Liver (tissue), 9 donors: ENCODE results near the gene C1orf94. TPM values are rescaled to one million over a fixed set of nuclear protein-coding genes. Genes with fewer than 3 reads are reported as not detected.

Source experiments
- DNase-seq: peaks from one replicate; pipeline ENCODE4 v3.0.0-alpha.2; 2017; ENCODE audit warnings: low spot score
- H3K27ac ChIP-seq, 2 donors: one replicate each; pipeline ENCODE4 v1.7.0; 2013; ENCODE audit warnings: inconsistent platforms in 2 of 2, low read length in 2 of 2, control low read depth in 1 of 2, low read depth in 1 of 2, mild to moderate bottlenecking in 1 of 2
- H3K27me3 ChIP-seq, 4 donors: one replicate each; pipeline versions ENCODE4 v1.6.1 to v1.7.0; 2013; ENCODE audit warnings: low read length in 3 of 4, inconsistent platforms in 1 of 4, mild to moderate bottlenecking in 1 of 4, moderate library complexity in 1 of 4; ENCODE audit not compliant: control insufficient read depth in 4 of 4, insufficient read depth in 4 of 4
- H3K36me3 ChIP-seq, 4 donors: one replicate each; pipeline versions ENCODE4 v1.6.1 to v1.7.0; 2013; ENCODE audit warnings: low read length in 3 of 4, mild to moderate bottlenecking in 3 of 4, low read depth in 1 of 4, moderate library complexity in 1 of 4; ENCODE audit not compliant: control insufficient read depth in 4 of 4, insufficient read depth in 3 of 4
- H3K4me1 ChIP-seq, 4 donors: one replicate each; pipeline versions ENCODE4 v1.6.1 to v1.7.0; 2013; ENCODE audit warnings: low read length in 3 of 4, mild to moderate bottlenecking in 3 of 4, moderate library complexity in 1 of 4; ENCODE audit not compliant: control insufficient read depth in 4 of 4, insufficient read depth in 4 of 4
- H3K4me3 ChIP-seq, 3 donors: one replicate each; pipeline versions ENCODE4 v1.6.1 to v1.7.0; 2013; ENCODE audit warnings: low read length in 3 of 3, control low read depth in 1 of 3, low read depth in 1 of 3, mild to moderate bottlenecking in 1 of 3
- H3K9ac ChIP-seq, 2 donors: one replicate each; pipeline ENCODE4 v1.7.0; 2013; ENCODE audit warnings: low read length in 2 of 2, mild to moderate bottlenecking in 2 of 2, moderate library complexity in 2 of 2, control low read depth in 1 of 2, low read depth in 1 of 2
- H3K9me3 ChIP-seq, 4 donors: one replicate each; pipeline versions ENCODE4 v1.6.1 to v1.7.0; 2013; ENCODE audit warnings: low read length in 3 of 4; ENCODE audit not compliant: control insufficient read depth in 4 of 4
- ATF3 ChIP-seq: IDR thresholded peaks from 2 replicates; pipeline ENCODE4 v1.6.1; 2016; ENCODE audit warnings: antibody characterized with exemption
- CTCF ChIP-seq: fragments of 150-350 bp; IDR thresholded peaks from 2 replicates; pipeline ENCODE4 v1.5.1; 2017; ENCODE audit warnings: improper control_type of control experiment, low read depth, low read length; ENCODE audit not compliant: missing input control
- EGR1 ChIP-seq, 2 donors: IDR thresholded peaks; 2 replicates each; pipeline ENCODE4 v1.6.1; 2016 to 2018; ENCODE audit warnings: antibody characterized with exemption in 2 of 2, low read depth in 2 of 2
- FOXA1 ChIP-seq: IDR thresholded peaks from 2 replicates; pipeline ENCODE4 v1.6.1; 2016; ENCODE audit warnings: antibody characterized with exemption
- FOXA2 ChIP-seq: IDR thresholded peaks from 2 replicates; pipeline ENCODE4 v1.6.1; 2016; ENCODE audit warnings: antibody characterized with exemption
- HNF4A ChIP-seq, 2 donors: conservative IDR thresholded peaks; 2 replicates each; pipeline ENCODE4 v1.6.1; 2016; ENCODE audit warnings: antibody characterized with exemption in 2 of 2, mild to moderate bottlenecking in 2 of 2
- HNF4G ChIP-seq: IDR thresholded peaks from 2 replicates; pipeline ENCODE4 v1.6.1; 2016; ENCODE audit warnings: antibody characterized with exemption
- JUND ChIP-seq, 2 donors: IDR thresholded peaks; 2 replicates each; pipeline ENCODE4 v1.6.1; 2016; ENCODE audit warnings: antibody characterized with exemption in 2 of 2
- MAX ChIP-seq: IDR thresholded peaks from 2 replicates; pipeline ENCODE4 v1.6.1; 2016; ENCODE audit warnings: antibody characterized with exemption
- RAD21 ChIP-seq, 2 donors: IDR thresholded peaks; 2 replicates each; pipeline ENCODE4 v1.6.1; 2016; ENCODE audit warnings: antibody characterized with exemption in 2 of 2, mild to moderate bottlenecking in 2 of 2
- REST ChIP-seq: IDR thresholded peaks from 2 replicates; pipeline ENCODE4 v1.6.1; 2016; ENCODE audit warnings: antibody characterized with exemption, mild to moderate bottlenecking
- RXRA ChIP-seq, 2 donors: IDR thresholded peaks; 2 replicates each; pipeline ENCODE4 v1.6.1; 2017 to 2018; ENCODE audit warnings: antibody characterized with exemption in 2 of 2, mild to moderate bottlenecking in 1 of 2
- SP1 ChIP-seq: IDR thresholded peaks from 2 replicates; pipeline ENCODE4 v1.6.1; 2018; ENCODE audit warnings: antibody characterized with exemption, mild to moderate bottlenecking
- TAF1 ChIP-seq: conservative IDR thresholded peaks from 2 replicates; pipeline ENCODE4 v1.6.1; 2016; ENCODE audit warnings: antibody characterized with exemption, mild to moderate bottlenecking
- YY1 ChIP-seq: IDR thresholded peaks from 2 replicates; pipeline ENCODE4 v1.6.1; 2016; ENCODE audit warnings: antibody characterized with exemption, mild to moderate bottlenecking
- ZBTB33 ChIP-seq: IDR thresholded peaks from 2 replicates; pipeline ENCODE4 v1.6.1; 2016; ENCODE audit warnings: antibody characterized with exemption
- WGBS: extraction: QIAGEN DNeasy Blood & Tissue Kit; methylation state at CpG from one replicate; pipeline ENCODE4 v1.1.7; 2013; 5-methylcytosine and 5-hydroxymethylcytosine counted together
- polyA plus RNA-seq, 2 donors: library from polyadenylated mRNA; stranded (reverse) in 1 of 2; unstranded in 1 of 2; fragments of 200-250 nt in 1 of 2; fragments of >200 nt in 1 of 2; fragmentation: Nextera tagmentation in 1 of 2; extraction: Ambion mirVana in 1 of 2; gene quantifications; one replicate each; pipeline versions ENCODE4 v1.2.1 to v1.2.3, GENCODE V29; 2013 to 2015
- total RNA-seq, 2 donors: library from RNA; depleted of rRNA; stranded (reverse); fragments of >200 nt; gene quantifications; one replicate each; pipeline ENCODE4 v1.2.3, GENCODE V29; 2014
- donor health status: healthy.
- donor health status: healthy.
- donor health status: healthy.
- donor health status: healthy.
- donor health status: healthy.

Gene C1orf94
- total and polyA plus RNA-seq, 4 donors = not detected

- Histone ChIP-seq H3K27ac (no peak overlapping the region), H3K9ac (no peak overlapping the region), H3K4me1 (no peaks in the 10 kb centered on the region), H3K4me3 (no peak overlapping the region), H3K9me3 (no peaks in the 10 kb centered on the region), H3K27me3 (no peaks in the 10 kb centered on the region), H3K36me3 (no peaks in the 10 kb centered on the region)
- no peak for DNase-seq
- WGBS = 50% methylated on average over 3 of the region's 3 CpGs
- no peak for TF ChIP-seq EGR1 (IDR thresholded peaks at IDR 0.05; ENCODE audit: low read depth in 2 of 2)
Measured at GRCh38 chr1:34192621-34193020, 15.9 kb downstream of the C1orf94 start.

GRCh38 chr1:34199927-34200326, 23.2 kb downstream of the C1orf94 start:
- Histone ChIP-seq H3K4me1 (no peaks in the 10 kb centered on the region), H3K27me3 (no peaks in the 10 kb centered on the region), H3K9ac (no peak overlapping the region), H3K9me3 (no peaks in the 10 kb centered on the region), H3K27ac (no peak overlapping the region), H3K4me3 (no peak overlapping the region), H3K36me3 (no peaks in the 10 kb centered on the region)
- 86% methylated on average over 1 of the region's 1 CpG for WGBS
- TF ChIP-seq EGR1 (IDR thresholded peaks at IDR 0.05; ENCODE audit: low read depth in 2 of 2) = no peak
- no peak for TF ChIP-seq ZBTB33
- no peak for TF ChIP-seq SP1
- no peak for TF ChIP-seq RAD21 (IDR thresholded peaks at IDR 0.05)
- TF ChIP-seq CTCF = no peak
- TF ChIP-seq MAX = no peak
- no peak for TF ChIP-seq TAF1
- TF ChIP-seq ATF3 = no peak
- no peak for TF ChIP-seq HNF4A (conservative IDR thresholded peaks at IDR 0.05)
- TF ChIP-seq FOXA2 = no peak
- no peak for TF ChIP-seq JUND (IDR thresholded peaks at IDR 0.05)
- no peak for TF ChIP-seq RXRA (IDR thresholded peaks at IDR 0.05)
- no peak for TF ChIP-seq HNF4G
- TF ChIP-seq REST = no peak
- TF ChIP-seq FOXA1 = no peak
- TF ChIP-seq YY1 = no peak
- no peak for DNase-seq
